NCI-H460 (cell line): ENCODE results near the gene OR1S1. TPM values are rescaled to one million over a fixed set of nuclear protein-coding genes. Genes with fewer than 3 reads are reported as not detected.
"Not testable (repeated sequence)": the region's sequence is repeated elsewhere in the genome, so short reads cannot be mapped to it uniquely, and the experiment has no call there.

Source experiments
- DNase-seq: peaks from one replicate; pipeline ENCODE4 v3.0.0-alpha.2; 2016; ENCODE audit warnings: low read depth; ENCODE audit errors: extremely low read depth
- polyA plus RNA-seq: library from polyadenylated mRNA; depleted of rRNA; stranded (reverse); fragments of >200 nt; gene quantifications from 2 replicates; pipeline ENCODE4 v1.2.3, GENCODE V29; 2014; cell fraction: nucleus; rRNA removed
- total RNA-seq: library from RNA; depleted of rRNA; stranded (reverse); fragments of >200 nt; shearing (Covaris generic); gene quantifications from 2 replicates; pipeline ENCODE4 v1.2.3, GENCODE V29; 2014; rRNA removed

OR1S1 gene
- total RNA-seq = not detected in 2 replicates
- not detected in 2 replicates for polyA plus RNA-seq

DNA sequence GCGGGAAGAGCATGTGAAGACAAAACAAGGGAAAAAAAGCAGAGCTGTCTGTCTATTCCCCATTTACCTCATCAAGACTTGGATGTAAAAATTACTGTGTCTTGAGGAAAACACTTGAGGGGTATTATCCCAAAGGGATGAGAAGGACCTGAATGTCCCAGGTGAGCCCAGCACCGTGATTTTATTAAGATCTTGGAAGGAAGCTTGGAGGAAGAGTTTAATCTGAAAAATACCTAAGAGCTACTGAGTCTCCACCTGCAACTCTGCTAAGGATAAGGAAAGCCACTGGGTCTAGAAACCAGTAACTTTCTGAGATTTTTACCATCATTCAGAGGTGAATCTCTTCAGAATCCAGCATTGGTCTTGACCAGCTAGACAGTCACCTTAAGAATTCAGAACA lies at the start of gene OR1S1:
Gene OR1S1 (plus strand): TSS at position 301 of the 400 bp plus-strand sequence.
- DNase-seq = not testable (repeated sequence)

GRCh38 chr11:58164389-58164788 lies 48.1 kb upstream of the OR1S1 start:
- no peak for DNase-seq

DNA sequence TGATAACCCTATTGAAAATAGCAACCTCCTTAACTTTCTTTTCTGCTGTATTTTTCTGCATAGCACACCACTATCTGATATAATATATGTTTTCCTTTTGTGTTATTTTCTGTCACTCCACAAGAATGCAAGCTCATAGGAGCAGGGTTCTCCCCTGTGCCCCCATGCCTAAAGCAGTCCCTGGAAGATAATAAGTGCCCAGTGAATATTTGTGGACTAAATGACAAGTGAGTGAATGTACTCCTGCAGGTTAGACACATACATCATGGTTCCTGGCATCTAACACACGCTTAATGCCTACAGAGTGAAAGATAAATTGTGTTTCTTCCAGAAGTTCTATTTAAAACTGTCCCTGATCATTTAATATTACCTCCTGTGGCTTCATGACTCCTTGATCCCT lies 47.5 kb upstream of the OR1S1 start:
- no peak for DNase-seq

DNA sequence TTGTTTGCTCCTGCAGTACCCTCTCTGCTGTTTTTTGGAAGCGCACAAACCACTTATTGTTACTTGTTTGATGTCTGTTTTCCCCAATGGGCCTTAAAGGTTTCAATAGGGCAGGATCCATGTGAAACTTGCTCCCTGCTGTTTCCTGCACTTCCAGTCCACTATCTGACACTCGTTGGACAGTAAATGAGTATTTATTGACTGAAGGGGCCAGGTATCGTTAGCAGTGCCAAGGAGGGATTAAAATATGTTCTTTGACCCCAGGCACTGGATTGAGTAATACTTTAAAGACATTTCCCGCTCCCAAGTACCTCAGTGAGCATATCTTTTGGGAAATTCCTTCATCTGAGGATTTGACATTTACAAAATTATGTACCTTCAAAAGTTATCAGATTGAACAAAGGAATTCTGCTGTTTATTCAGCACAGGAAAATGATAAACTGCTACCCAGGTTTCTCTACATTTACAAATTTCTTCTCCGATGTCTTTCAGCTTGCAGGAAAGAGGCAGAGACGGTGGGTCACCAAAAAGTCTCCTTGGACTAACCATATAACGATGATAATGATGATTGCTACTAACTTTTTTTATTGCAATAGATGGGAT lies 46.9 kb upstream of the OR1S1 start:
- DNase-seq = no peak

DNA sequence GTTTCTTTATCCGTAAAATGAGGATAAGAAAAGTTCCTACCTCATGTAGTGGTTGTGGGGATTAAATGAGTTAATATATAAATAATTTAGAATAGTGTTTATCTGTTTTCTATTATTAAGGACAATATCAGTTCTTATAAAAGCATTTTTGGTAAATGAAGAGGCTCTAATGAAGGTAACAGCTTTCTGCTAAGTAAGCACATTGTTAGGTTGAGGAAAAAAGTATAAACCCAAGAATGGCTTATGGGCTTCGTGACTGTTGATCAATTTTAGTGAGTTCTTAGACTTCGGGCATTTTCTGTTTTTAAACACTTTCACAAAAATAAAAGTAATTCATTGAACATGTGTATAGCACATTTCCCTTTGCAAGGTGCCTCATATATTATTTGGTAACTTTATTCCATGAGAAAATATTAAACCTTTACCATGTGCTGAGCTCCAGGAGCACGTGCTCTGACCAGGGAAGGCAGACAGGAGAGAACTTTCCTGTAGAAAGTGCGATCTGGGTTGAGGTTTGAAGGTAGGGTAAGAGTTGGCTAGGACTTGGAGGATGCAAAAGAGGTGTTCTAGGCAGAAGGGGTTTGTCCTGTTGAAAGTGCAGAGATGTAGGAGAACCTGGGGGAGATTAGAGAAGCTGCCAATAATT lies 35.0 kb upstream of the OR1S1 start:
- no peak for DNase-seq

GRCh38 chr11:58178444-58178843 lies 34.1 kb upstream of the OR1S1 start:
- no peak for DNase-seq

- DNase-seq = no peak
These were observed 32.9 kb upstream of the OR1S1 start for GRCh38 chr11:58179648-58180047.

GRCh38 chr11:58186938-58187337 lies 25.6 kb upstream of the OR1S1 start:
- DNase-seq = no peak

DNA sequence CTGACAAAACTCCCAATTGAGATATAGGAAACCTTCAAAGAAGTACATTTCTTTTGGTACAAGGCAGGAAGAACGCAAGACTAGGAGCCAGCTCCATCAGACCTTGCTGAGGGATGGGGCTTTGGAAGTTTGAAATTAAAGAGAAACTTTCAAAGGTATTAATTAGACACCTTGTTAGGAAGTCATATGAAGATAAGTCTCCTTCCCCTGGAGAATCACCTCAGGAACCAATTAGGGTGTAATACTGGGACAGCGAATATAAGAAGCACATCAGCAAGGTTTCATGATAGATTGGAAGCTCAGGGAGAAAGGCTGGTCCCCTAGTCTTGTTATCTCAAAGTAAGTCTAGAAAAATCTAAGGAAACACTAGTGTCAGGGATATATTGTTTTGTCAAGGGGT lies 23.8 kb upstream of the OR1S1 start, which contains the start of gene OR9Q2:
Gene OR9Q2 (plus strand): TSS at position 301 of the 400 bp plus-strand sequence. CDS start 1,421 bp downstream, outside the sequence.
- no peak for DNase-seq

GRCh38 chr11:58192229-58192628 lies 20.3 kb upstream of the OR1S1 start:
- DNase-seq = no peak

DNA sequence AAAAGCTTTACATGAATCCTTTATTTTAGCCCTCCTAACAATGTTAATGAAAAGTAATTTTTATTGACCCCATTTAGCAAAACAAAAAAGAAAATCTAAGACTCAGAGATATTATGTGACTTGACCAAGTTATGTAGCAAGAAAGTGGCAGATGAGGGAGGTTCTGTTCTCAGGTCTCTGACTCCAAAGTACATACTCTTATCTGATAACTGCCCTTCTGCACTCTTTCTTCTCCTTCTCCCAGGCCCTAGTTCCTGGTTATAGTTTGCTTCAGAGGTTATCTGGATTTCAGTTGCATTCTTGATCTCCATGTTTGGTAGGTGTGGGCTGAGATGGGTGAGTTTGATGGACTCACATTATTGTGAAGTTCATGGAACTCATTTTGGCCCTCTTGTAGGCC lies 19.1 kb upstream of the OR1S1 start:
- DNase-seq = no peak

- no peak for DNase-seq
These were observed 16.6 kb upstream of the OR1S1 start for GRCh38 chr11:58195939-58196338.

GRCh38 chr11:58199271-58199670 lies 13.2 kb upstream of the OR1S1 start:
- no peak for DNase-seq

DNA sequence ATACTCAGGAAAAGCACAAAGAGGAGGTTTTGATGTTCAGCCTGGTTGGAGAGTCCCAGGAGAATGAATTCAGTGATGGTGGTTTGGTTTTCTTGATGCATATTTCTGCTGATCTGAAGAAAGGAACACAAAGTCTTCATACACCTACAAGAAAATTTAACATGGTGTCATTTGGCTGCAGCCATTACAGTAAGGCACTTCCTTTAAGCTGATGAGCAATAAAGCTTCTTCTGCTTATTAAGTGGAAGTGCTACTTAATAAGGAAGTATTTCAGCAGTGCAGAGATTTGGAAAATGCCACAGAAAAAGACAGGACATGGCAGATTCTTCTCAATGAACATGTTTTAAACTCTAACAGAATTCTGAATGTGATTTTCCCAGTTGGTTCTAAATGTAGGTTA lies 8.5 kb upstream of the OR1S1 start, which contains the start of gene OR1S2:
Gene OR1S2 (minus strand): TSS at position 101 of the 400 bp plus-strand sequence. CDS start 0 bp downstream, at position 101.
- DNase-seq = no peak

DNA sequence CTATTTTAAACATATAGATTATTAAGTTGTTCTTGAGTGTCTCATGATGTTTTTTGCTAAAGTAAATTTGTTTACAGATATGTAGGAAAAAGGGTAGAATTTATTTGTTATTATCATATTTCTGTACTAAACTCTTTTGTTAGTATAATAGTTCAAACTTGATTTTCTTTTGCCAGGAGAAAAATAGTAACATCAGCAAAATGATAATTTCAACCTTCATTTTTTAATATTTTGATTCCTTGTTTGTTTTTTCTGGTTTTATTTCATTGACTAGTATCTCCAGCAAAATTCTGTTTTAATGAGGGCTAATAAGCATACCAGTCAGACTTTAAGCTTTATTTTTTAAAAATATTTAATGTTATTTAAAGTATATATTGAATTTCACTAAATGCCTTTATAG lies 4.0 kb downstream of the OR1S1 start:
- no peak for DNase-seq

DNA sequence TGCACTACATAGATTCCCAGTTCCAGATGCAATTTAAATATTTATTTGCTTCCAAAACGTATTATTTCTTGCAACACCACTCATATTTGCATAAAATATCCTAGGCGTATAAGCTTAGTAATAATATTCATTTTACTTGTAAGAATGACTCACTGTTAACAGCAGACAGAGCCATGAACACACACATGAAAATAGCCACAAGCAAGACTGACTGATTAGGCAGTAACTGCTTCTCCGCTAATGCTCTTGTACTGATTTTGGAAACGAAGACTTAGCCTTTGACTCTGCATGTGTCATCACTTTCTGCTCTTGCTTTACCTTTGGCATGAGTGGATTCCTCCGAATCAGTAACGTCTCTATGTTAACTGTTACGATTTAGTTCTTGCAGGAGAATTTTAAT lies 10.2 kb downstream of the OR1S1 start:
- DNase-seq = no peak

- no peak for DNase-seq
These were observed 15.6 kb downstream of the OR1S1 start for GRCh38 chr11:58227956-58228615.

DNA sequence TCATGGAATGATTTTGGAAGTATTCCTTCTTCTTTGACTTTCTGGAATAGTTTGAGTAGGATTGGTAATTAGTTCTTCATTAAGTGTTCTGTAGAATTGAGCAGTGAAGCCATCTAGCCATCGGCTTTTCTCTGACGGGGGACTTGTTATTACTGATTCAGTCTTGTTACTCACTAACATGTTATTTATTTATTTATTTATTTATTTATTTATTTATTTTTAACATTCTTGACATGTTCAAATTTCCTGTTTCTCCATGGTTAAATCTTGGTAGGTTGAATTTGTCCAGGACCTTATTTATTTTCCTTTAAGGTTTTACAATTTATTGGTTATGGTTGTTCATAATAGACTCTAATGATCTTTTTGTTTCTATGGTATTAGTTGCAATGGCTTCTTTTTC lies 31.4 kb downstream of the OR1S1 start:
- no peak for DNase-seq

- no peak for DNase-seq
These were observed 42.4 kb downstream of the OR1S1 start for GRCh38 chr11:58254936-58255335.

- DNase-seq = no peak
These were observed 47.5 kb downstream of the OR1S1 start for GRCh38 chr11:58259983-58260382.
